H1 (cell line): ENCODE measurements around the gene HS1BP3. TPM values are rescaled to one million over a fixed set of nuclear protein-coding genes. Genes with fewer than 3 reads are reported as not detected.

Source experiments
- CTCF ChIA-PET: fragments of 300-600 bp; sonication (Branson Sonifier 250); formaldehyde crosslinking; loops from one replicate; lab custom pipeline; 2021; ENCODE audit not compliant: partially characterized antibody; lab: Charles Lee
- POLR2A ChIA-PET: fragments of 300-600 bp; sonication (Branson Sonifier 250); formaldehyde crosslinking; loops from one replicate; lab custom pipeline; 2021; ENCODE audit warnings: inconsistent platforms; ENCODE audit not compliant: partially characterized antibody; lab: Charles Lee
- DNase-seq, 2 experiments: peaks; one replicate each; pipeline versions ENCODE4 v3.0.0 to v3.0.0-alpha.2; 2010 to 2022; ENCODE audit warnings: low spot score in 2 of 2, low read depth in 1 of 2, mixed read lengths in 1 of 2
- FAIRE-seq: peaks from 2 replicates; lab custom pipeline; 2011; peaks lifted over from hg19 to GRCh38; lab: Jason Lieb, UNC
- H2AFZ ChIP-seq: 2 replicates; pipeline ENCODE4 v1.8.1; 2012; ENCODE audit warnings: low read length, inconsistent platforms
- H2AK5ac ChIP-seq: 2 replicates; pipeline ENCODE4 v1.6.1; 2013; ENCODE audit warnings: low read depth, low read length
- H2BK120ac ChIP-seq: replicated peaks from 2 replicates; pipeline ENCODE3; 2013; ENCODE audit warnings: low read depth, low read length, inconsistent platforms
- H2BK12ac ChIP-seq: 2 replicates; pipeline ENCODE4 v1.6.1; 2013; ENCODE audit warnings: low read depth, low read length
- H2BK15ac ChIP-seq: 2 replicates; pipeline ENCODE4 v1.6.1; 2013; ENCODE audit warnings: low read length
- H2BK20ac ChIP-seq: 2 replicates; pipeline ENCODE4 v1.6.1; 2013; ENCODE audit warnings: low read length
- H2BK5ac ChIP-seq: 2 replicates; pipeline ENCODE4 v1.6.1; 2013; ENCODE audit warnings: low read depth, low read length
- H3K14ac ChIP-seq: 2 replicates; pipeline ENCODE4 v1.6.1; 2013; ENCODE audit warnings: inconsistent platforms; ENCODE audit not compliant: insufficient read length
- H3K18ac ChIP-seq: 2 replicates; pipeline ENCODE4 v1.6.1; 2013; ENCODE audit warnings: low read length; ENCODE audit errors: extremely low read depth
- H3K23ac ChIP-seq: 2 replicates; pipeline ENCODE4 v1.6.1; 2013; ENCODE audit warnings: inconsistent platforms; ENCODE audit not compliant: insufficient read length
- H3K23me2 ChIP-seq: 2 replicates; pipeline ENCODE4 v1.6.1; 2013; ENCODE audit warnings: low read depth, low read length
- H3K27ac ChIP-seq: 2 replicates; pipeline ENCODE4 v1.6.1; 2011; ENCODE audit warnings: low read depth, low read length, inconsistent platforms
- H3K27me3 ChIP-seq, 4 experiments: replicated peaks in 1 of 4; 1 replicate in 1 of 4; 2 replicates in 3 of 4; pipeline versions ENCODE4 v1.6.1 to v1.8.1; 2011 to 2013; ENCODE audit warnings: low read length in 3 of 4, mild to moderate bottlenecking in 3 of 4, inconsistent platforms in 2 of 4, mixed read lengths in 2 of 4, moderate library complexity in 1 of 4; ENCODE audit not compliant: control insufficient read depth in 3 of 4, insufficient read depth in 3 of 4; ENCODE audit errors: extremely low read depth in 1 of 4
- H3K36me3 ChIP-seq, 4 experiments: 2 replicates each; pipeline versions ENCODE4 v1.6.1 to v1.8.1; 2011 to 2013; ENCODE audit warnings: mild to moderate bottlenecking in 4 of 4, low read length in 3 of 4, moderate library complexity in 2 of 4, control low read depth in 1 of 4, inconsistent platforms in 1 of 4; ENCODE audit not compliant: insufficient read depth in 4 of 4, control insufficient read depth in 2 of 4
- H3K4ac ChIP-seq: replicated peaks from 2 replicates; pipeline ENCODE3; 2013; ENCODE audit warnings: low read length, low read depth, mixed read lengths, inconsistent platforms; ENCODE audit not compliant: insufficient read length
- H3K4me1 ChIP-seq, 4 experiments: replicated peaks in 1 of 4; 1 replicate in 1 of 4; 2 replicates in 3 of 4; pipeline versions ENCODE4 v1.6.1 to v1.8.1; 2011 to 2013; ENCODE audit warnings: low read length in 3 of 4, inconsistent platforms in 2 of 4, mixed read lengths in 1 of 4; ENCODE audit not compliant: insufficient read depth in 4 of 4, control insufficient read depth in 3 of 4
- H3K4me2 ChIP-seq, 2 experiments: 2 replicates each; pipeline versions ENCODE4 v1.6.1 to v1.8.1; 2011 to 2013; ENCODE audit warnings: low read depth in 2 of 2, low read length in 2 of 2, control low read depth in 1 of 2, inconsistent platforms in 1 of 2, mild to moderate bottlenecking in 1 of 2; ENCODE audit not compliant: insufficient read depth in 1 of 2
- H3K4me3 ChIP-seq, 4 experiments: fragments of 200-600, 300-600 bp in 1 of 4; sonication (generic), shearing (Covaris generic), sonication (Bioruptor Twin) in 1 of 4; 2 replicates each; pipeline versions ENCODE4 v1.5.1 to v1.8.1; 2011 to 2016; ENCODE audit warnings: low read length in 4 of 4, low read depth in 3 of 4, control low read depth in 2 of 4, inconsistent platforms in 2 of 4, mild to moderate bottlenecking in 2 of 4, mixed read lengths in 1 of 4, moderate library complexity in 1 of 4; ENCODE audit not compliant: insufficient read depth in 2 of 4; ENCODE audit errors: extremely low read depth in 1 of 4
- H3K56ac ChIP-seq: replicated peaks from 2 replicates; pipeline ENCODE3; 2013; ENCODE audit warnings: low read depth, mild to moderate bottlenecking, mixed read lengths, low read length, inconsistent platforms; ENCODE audit not compliant: insufficient read length
- H3K79me1 ChIP-seq: 2 replicates; pipeline ENCODE4 v1.6.1; 2013; ENCODE audit warnings: low read depth, low read length, control low read depth
- H3K79me2 ChIP-seq, 2 experiments: 2 replicates each; pipeline versions ENCODE4 v1.6.1 to v1.8.1; 2012 to 2013; ENCODE audit warnings: low read length in 2 of 2, mild to moderate bottlenecking in 2 of 2, inconsistent platforms in 1 of 2; ENCODE audit not compliant: insufficient read depth in 2 of 2, control insufficient read depth in 1 of 2
- H3K9ac ChIP-seq, 4 experiments: replicated peaks in 1 of 4; 1 replicate in 1 of 4; 2 replicates in 3 of 4; pipeline versions ENCODE4 v1.6.1 to v1.8.1; 2011 to 2013; ENCODE audit warnings: low read depth in 3 of 4, low read length in 3 of 4, control low read depth in 2 of 4, mild to moderate bottlenecking in 2 of 4, moderate library complexity in 2 of 4, inconsistent platforms in 1 of 4; ENCODE audit errors: extremely low read depth in 1 of 4
- H3K9me3 ChIP-seq, 2 experiments: 2 replicates each; pipeline versions ENCODE4 v1.6.1 to v1.8.1; 2012 to 2013; ENCODE audit warnings: mild to moderate bottlenecking in 2 of 2, moderate library complexity in 2 of 2, control low read depth in 1 of 2, inconsistent platforms in 1 of 2, low read depth in 1 of 2, low read length in 1 of 2, mixed read lengths in 1 of 2; ENCODE audit not compliant: insufficient read depth in 2 of 2
- H4K20me1 ChIP-seq, 2 experiments: replicated peaks in 1 of 2; 2 replicates each; pipeline versions ENCODE3 to v1.8.1; 2011 to 2013; ENCODE audit warnings: inconsistent platforms in 2 of 2, low read length in 2 of 2, mild to moderate bottlenecking in 1 of 2; ENCODE audit not compliant: insufficient read depth in 2 of 2, control insufficient read depth in 1 of 2
- H4K5ac ChIP-seq: 2 replicates; pipeline ENCODE4 v1.6.1; 2013; ENCODE audit warnings: low read length, low read depth, mixed read lengths, inconsistent platforms; ENCODE audit not compliant: insufficient read length
- H4K8ac ChIP-seq: 2 replicates; pipeline ENCODE4 v1.8.0; 2013; ENCODE audit warnings: mild to moderate bottlenecking, moderate library complexity, low read length, inconsistent platforms; ENCODE audit not compliant: insufficient read depth; ENCODE audit errors: extremely low read depth
- H4K91ac ChIP-seq: replicated peaks from 2 replicates; pipeline ENCODE3; 2013; ENCODE audit warnings: low read length, mixed read lengths, inconsistent platforms; ENCODE audit not compliant: insufficient read length
- CHD2 ChIP-seq: IDR thresholded peaks from 2 replicates; pipeline ENCODE4 v1.6.1; 2012; ENCODE audit warnings: low read length, improper control_type of control experiment
- WGBS, 2 experiments: shearing (Covaris generic) in 1 of 2; methylation state at CpG; one replicate each; pipeline versions ENCODE4 v1.1.6 to v1.1.7; 2013 to 2015; ENCODE audit warnings: low lambda C conversion rate in 2 of 2, mixed read lengths in 2 of 2, inconsistent platforms in 1 of 2, low coverage in 1 of 2, missing lambda C conversion rate in 1 of 2; ENCODE audit not compliant: insufficient replicate concordance in 2 of 2, insufficient coverage in 1 of 2, insufficient read length in 1 of 2; ENCODE audit errors: extremely low coverage in 1 of 2, missing lambda C conversion rate in 1 of 2; 5-methylcytosine and 5-hydroxymethylcytosine counted together
- polyA plus RNA-seq, 7 experiments: library from polyadenylated mRNA; depleted of rRNA in 3 of 7; stranded (reverse) in 5 of 7; unstranded in 2 of 7; fragments of >200 nt in 5 of 7; fragments of 200-250 nt in 2 of 7; gene quantifications; 1 replicate in 5 of 7; 2 replicates in 1 of 7; 4 replicates in 1 of 7; pipeline versions ENCODE4 v1.2.1 to v1.2.3, GENCODE V29; 2011 to 2013; ENCODE audit warnings: missing spikeins in 2 of 7, mixed read lengths in 2 of 7
- total RNA-seq: library from RNA; stranded (reverse); fragmentation: NEBNext Ultra II Directional; extraction: Animal tissue kit (Norgen Biotek cat#: 25700); gene quantifications from 2 replicates; pipeline ENCODE4 v1.2.1, GENCODE V29; 2021

Gene HS1BP3
- total and polyA plus RNA-seq, 2 of the 8 experiments (the other 6 are each of a cell fraction or from before 2014, with no cell fraction given) = 11.1 to 11.3 TPM

DNA sequence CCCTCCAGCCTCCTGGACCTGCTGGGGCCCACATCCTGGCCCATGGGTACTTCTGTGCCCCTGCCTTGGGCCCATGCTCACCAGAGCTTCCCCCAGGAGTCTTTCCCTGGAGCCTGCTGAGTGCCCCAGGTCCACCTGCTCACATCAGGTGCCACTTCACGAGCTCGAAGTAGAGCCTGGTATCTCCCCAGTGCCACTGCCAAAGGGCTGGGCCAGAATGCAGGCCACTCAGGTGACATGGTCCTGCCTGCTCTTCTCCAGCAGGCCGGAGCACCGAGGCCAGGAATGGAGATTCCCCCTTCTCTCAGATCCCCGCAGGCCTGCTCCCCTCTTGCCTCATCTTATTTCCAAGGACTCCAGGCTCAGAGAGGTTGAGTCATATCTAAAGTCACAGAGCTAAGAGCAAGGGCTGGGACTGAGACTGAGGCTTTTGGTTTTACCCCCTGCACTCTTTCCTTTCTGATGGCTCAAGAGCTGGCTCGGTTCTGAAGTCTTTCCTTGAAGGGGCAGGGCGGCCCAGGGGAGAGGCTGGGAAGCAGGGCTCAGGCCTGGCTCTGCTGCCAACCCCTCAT is 79.2 kb downstream of the HS1BP3 start:
- peaks cover 4 to 11% (median 8%) of the 10 kb centered on the region in 4 experiments for H3K4me1 ChIP-seq
- H3K27me3 ChIP-seq = no peaks in the 10 kb centered on the region; a peak in 4 of 7 replicates
- H3K23ac ChIP-seq = no peak overlapping the region
- no peak overlapping the region for H2BK12ac ChIP-seq
- no peak for TF ChIP-seq CHD2
- H3K36me3 ChIP-seq = no peaks in the 10 kb centered on the region
- ChIA-PET POLR2A (interaction anchor here (1.2 kb wide), 1 partner anchor 27 kb away, joined by 3 read pairs; no protein-coding TSS in a partner anchor), CTCF (interaction anchor here (1.1 to 1.6 kb wide), 4 partner anchors 9 to 150 kb away, joined by 4 to 12 read pairs (median 4); no protein-coding TSS in a partner anchor)
- no peak overlapping the region for H2BK120ac ChIP-seq
- H3K4me2 ChIP-seq = no peak overlapping the region
- WGBS, 2 experiments = 90% methylated on average over 7 of the region's 7 CpGs; no CpG with 5 or more reads in 1 of the 2 experiments
- no peak overlapping the region for H3K14ac ChIP-seq
- no peaks in the 10 kb centered on the region for H3K79me1 ChIP-seq
- H2BK5ac ChIP-seq = no peak overlapping the region
- H2BK20ac ChIP-seq = no peak overlapping the region
- DNase-seq (no peak), FAIRE-seq (no peak)
- H4K91ac ChIP-seq = no peak overlapping the region
- no peaks in the 10 kb centered on the region for H4K20me1 ChIP-seq
- H2AFZ ChIP-seq = no peak overlapping the region
- no peaks in the 10 kb centered on the region for H3K23me2 ChIP-seq
- H3K27ac ChIP-seq = no peak overlapping the region
- H4K8ac ChIP-seq = no peak overlapping the region
- H2AK5ac ChIP-seq = no peak overlapping the region
- no peak overlapping the region for H2BK15ac ChIP-seq
- H3K4me3 ChIP-seq = no peak overlapping the region
- H3K9ac ChIP-seq = no peak overlapping the region
- no peaks in the 10 kb centered on the region for H3K9me3 ChIP-seq
- no peak overlapping the region; the same call in 1 of the 2 replicates for H3K18ac ChIP-seq
- no peaks in the 10 kb centered on the region for H3K79me2 ChIP-seq
- no peak overlapping the region for H3K4ac ChIP-seq
- H3K56ac ChIP-seq = no peak overlapping the region
- no peak overlapping the region for H4K5ac ChIP-seq
